GM21737 (cell line): ENCODE measurements around the gene EEFSEC.

Experiments
- ATAC-seq: cut with Tn5 transposase; IDR thresholded peaks from one replicate; pipeline ENCODE4 v1.9.1; 2021; ENCODE audit warnings: mild to moderate bottlenecking, moderate library complexity; ENCODE audit not compliant: unreplicated experiment

EEFSEC gene

DNA sequence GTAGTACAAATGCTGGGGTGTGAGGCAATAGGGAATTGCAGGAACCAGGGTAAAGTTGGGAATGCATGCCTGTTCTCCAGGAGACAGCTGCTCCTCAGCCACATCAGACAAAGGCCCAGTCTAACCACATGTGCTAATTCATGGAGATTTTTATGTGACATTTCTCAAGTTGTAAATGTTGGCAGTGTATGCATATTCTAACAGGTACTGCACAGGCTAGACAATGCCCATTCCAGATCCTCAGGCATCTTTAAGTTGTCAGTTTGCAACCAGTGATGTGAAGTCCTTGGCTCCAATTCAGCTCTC lies 84.9 kb downstream of the EEFSEC start:
- no peak for ATAC-seq

DNA sequence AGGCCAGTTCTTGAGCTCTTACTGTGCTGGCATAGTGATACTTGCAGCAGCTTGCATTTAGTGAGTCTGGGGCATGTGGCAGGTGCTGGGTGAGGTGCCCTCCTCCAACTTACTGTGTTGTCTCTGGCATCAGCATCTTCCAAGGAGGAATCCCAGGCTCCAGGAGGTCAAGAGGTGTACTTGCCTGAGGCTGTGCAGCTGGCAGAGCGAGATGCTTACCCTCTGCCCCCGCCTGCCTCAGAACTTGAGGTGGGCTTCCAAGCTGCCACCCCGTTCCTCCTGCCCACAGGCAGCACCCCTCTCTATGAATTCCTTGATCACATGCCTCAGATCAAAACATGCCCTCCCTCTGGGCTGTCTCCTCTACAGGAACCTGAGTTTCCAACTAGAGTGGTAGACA lies 86.0 kb downstream of the EEFSEC start:
- ATAC-seq: no peak

DNA sequence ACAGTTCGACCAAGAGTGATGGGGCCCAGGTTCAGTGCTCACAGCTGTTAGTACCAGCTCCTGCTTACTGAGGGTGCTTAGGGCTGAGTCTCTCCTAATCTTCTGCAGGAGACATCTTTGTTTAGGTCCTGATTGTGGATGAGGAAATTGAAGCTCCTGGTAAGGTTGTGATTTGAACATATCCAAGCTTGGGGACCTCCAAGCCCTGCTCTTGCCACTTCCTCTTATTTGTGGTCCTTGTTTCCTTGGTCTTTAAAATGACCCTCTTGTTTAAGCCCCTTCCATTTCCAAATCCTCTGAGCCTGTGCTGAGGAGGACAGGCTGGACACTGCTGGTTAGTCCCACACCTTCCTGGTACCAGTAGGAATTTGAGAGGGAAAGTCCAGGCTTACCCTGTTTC lies 87.0 kb downstream of the EEFSEC start:
- no peak for ATAC-seq

DNA sequence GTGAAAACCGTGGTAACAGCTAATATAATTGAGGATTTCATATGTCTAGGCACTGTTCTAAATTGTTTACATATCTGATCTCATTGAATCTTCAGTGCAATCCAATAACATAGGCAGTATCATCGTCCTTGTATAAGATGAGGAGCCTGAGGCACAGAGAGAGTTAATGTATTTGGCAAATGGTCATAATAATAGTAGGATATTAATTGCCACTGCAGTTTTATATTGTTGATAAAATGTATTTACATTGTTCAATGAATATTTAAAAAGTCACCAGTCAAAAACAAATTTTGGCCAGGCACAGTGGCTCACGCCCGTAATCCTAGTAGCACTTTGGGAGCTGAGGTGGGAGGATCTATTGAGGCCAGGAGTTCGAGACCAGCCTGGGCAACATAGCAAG lies 88.5 kb downstream of the EEFSEC start:
- no peak for ATAC-seq

DNA sequence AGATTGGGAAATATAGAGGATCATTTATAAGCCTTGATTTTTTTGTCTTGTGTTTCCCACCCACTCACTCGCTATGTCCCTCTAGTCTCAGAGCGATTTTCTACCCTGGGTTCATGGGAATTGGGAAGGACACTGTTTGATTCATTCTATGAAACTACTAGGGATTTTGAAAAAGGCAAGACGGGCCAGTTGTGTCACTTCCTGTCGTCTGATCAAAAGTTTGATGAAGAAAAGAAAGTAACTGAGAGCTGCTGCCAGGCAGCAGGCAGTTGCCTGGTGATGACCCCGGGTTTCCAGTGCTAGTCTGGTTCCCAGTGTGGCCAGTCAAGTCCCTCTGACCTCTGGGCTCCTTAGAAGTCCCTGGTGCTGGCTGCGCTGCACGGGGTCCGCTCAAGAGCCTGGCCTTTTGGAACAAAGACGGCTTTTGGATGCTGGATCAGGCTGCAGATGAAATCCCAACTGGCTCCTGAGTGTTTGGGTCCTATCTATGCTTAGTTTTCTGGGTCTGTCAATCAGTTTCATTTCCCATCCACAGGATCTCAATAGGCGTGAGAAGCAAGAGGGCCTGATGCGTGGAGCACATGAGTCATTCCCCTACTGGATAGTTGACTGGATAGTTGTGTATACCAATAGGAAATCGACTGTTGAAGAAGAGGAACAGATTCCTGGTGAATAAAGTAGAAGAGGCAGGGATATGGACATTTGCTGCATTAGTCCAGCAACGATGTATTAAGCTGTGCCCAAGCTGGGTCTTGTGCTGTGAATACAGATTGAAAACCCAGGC lies 89.7 kb downstream of the EEFSEC start:
- no peak for ATAC-seq

DNA sequence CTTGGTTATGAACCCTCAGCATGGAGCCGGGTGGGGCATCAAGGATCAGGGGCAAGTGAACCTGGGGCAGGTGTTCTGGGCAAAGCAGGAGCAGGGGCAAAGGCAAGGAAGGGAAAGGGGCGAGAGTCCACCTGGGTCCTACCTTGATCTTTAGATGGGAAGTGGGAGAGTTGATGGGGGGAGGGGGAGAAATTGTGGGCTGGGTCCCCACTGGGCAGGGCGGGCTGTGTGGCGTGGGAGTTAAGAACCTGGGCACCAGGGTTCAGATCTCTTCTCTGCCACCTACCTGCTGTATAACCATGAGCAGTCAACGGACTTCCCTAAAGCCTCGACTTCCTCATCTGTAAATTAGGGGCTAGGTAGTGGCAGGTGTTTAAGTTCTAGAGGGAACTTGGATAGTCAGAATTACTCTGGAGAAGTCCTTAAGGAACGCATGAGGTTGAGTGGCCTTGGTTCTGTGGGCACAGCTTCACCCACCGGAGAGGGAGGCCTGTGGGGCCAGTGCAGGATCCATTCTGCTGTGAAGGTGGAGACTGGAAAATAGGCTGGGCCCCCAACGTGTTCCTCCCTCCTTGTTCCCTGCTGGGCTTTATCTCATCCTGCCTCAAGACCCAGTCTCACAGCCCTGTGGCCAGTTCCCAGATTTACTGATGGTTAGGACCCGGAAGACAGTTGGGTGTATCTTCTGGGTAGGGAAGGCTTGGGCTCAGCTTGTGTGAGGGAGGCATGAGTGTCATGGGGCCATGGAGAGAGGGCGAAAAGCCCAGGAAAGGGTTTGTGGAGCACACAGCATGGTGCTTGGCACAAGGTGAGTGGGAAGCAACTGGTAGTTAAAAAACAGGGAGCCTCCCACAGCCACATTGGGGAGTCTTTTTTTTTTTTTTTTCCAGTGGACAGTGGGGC lies 90.6 kb downstream of the EEFSEC start:
- ATAC-seq: no peak

DNA sequence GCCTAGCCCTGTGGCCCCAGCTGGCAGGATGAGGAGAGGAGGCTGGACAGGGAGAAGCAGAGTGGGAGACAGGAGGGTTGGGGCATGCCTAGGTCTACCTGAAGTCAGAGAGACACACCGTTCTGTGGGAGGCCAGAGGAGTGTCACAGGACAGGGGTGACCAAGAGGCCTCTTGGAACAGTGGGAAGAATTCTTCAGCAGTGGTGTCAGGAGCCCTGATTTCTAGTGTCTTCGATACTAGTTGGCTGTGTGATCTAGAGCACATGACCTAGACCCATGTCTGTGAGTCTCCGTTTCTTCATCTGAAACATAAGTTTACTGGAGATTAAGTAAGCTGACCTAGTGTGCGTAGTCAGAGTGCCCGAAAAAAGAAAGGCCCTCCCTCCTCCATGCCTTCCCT lies 92.2 kb downstream of the EEFSEC start:
- ATAC-seq: no peak

DNA sequence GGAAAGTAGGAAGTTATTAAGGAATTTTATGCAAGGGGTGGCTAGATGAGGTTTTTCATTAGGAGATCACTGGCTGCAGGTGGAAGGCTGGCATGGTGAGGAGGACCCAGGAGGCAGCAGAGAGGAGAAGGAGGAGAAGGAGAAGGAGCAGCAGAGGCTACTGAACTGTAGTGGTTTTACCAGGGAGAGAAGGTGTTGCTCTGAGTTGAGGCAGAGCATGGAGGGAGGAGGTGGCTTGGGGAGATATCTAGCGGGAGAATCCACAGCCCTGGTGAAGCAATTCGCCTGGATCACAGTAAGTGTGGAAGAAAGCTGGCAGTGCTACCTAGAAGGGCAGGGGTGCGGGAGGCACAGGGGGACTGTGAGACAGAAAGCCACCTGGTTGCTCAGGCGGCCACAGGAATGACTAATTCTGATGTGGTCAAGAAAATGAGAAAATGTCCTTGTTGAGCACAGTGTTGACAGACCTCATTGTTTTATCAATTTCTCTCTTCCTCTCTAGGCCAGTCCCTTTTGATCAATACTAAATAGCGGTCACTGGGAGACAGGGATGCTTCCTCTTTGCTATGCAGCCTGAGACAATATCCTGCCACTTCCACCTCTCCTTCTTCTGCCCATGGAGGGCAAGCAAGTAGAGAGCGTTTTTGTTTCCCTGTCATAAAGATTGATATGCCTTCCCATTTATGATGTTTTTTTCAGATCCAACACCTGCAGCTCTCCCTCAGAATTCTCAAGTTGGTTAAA lies 94.6 kb downstream of the EEFSEC start:
- no peak for ATAC-seq

DNA sequence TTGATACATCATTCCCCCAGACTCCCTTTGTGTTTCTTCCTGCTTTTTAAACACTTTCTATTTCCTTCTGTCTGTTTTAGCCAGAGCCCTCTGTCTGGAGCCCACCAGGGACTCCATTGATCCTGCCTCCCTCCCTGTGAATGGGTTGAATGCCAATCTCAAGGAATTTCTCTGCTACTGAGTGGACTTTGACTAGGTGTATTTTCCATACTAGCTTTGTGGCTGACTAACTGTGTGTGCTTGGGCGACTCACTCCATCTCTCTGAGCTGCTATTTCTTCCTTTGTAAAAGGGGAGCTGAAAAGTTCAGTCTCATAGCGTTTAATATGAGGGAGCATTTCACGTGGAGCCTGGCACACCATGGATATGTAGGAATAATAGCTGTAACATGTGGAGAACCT lies 98.8 kb downstream of the EEFSEC start:
- ATAC-seq: no peak

DNA sequence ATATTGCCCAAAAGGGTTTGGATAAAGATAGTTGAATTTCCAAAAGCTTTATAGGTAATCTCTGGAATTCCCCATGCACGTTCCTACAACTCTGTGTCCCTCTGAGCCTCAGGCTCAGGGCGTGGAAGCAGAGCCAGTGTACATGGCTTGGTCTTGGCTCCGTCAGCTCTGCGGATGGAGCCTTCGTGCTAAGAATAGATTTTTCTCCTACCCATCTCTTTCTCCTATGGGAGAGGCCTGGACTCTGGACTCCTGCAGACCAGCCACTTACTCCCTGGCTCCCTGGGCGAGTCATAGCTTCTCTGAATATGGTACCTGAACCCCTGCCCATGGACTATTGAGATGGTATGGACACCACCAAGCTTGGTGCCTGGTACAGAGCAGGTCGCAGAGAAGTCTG lies 99.9 kb downstream of the EEFSEC start:
- ATAC-seq: no peak

DNA sequence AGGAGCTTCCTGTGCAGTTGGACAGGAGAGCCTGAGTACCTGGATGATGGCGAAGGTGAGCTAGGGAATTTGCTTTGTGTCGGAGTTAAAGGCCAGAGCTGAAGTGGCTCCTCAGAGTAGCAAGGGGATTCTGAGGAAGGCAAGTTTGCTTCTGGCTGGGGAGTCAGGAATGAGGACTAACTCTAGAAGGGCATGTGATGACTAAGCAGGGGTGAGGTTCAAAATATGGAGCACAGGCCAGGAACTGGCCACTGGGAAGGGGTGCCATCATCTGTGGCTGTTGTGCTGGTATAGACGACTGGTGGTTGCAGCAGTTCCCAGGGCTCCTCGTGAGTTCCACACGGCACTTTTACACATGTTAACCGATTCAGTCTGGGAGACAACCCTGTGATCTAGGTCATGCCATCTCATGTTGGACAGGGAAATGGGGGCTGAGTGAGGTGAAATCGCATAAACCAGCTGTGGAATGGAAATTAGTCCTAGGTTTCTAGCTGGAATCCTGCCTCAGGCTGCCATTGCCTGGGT lies 100.8 kb downstream of the EEFSEC start:
- no peak for ATAC-seq

DNA sequence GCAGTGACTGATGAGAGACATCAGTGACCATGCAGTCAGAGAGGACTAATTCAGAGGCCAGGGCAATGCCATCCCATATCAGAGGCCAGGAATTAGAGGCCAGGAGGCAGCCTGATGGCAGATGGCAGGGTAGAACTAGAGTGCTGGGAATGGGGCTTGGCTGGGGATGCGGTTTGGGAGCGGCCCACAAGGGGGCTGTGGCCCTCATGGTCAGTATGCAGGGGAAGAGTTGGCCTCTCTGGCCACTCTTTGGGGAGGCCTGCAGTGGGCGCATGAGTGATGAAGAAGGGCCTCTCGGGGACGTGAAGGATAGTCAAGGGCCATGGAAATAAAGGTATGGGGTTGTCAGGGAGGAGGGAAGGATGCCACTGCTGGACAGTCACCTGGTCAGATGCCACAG lies 101.7 kb downstream of the EEFSEC start:
- no peak for ATAC-seq

DNA sequence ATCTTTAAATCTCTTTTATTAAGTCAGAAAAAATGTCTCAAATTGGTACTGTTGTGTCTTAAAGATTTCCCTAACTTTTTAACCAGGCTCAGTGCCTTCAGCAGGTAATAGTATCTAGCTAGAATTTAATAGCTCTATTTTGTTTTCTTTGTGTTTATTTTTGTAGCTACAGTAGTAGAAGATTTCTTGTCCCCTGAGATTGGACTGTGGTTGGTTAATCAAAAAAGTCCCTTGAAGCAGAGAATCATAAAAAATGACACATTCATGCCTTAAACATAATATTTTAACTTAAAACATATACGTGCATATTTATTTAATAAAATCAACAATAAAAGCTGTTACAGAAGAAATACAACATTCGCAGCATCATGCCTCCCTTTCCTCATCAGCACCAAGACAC lies 102.8 kb downstream of the EEFSEC start:
- no peak for ATAC-seq

DNA sequence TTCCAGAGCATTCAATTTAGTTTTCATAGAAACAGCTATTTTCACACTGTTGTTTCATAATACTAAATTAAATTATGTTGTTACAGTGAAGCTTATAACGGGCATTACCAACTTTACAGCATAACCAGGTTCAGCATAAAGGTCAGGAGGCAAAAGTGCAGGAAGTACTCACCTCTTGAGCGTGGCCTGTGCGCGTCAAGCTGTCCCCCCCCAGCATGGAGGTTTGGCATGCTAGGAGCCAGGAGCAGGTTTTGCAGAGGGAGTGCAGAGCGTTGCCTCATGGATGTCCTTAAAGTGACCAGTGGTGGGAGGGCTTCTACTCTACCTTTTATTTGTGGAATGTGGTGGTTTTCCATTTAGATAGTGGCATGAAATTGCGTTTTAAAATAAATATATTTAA lies 104.4 kb downstream of the EEFSEC start:
- no peak for ATAC-seq

DNA sequence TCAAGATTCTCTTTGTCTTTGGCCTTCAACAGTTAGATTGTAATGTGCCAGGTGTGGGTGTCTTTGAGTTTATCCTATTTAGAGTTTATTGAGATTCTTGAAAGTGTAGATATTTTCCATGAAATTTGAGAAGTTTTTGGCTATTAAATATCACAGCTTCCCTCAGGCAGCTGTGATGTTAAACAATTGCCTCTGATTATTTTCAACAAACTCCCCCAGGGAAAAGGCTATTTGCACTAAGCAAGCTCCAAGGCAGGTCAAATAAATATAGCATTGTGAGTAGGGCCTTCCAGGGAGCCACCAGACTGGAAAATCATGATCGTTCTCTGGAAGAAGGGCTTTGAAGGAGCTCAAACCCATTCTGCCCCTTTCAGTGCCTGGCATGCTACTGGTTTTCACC lies 107.0 kb downstream of the EEFSEC start:
- ATAC-seq: no peak

DNA sequence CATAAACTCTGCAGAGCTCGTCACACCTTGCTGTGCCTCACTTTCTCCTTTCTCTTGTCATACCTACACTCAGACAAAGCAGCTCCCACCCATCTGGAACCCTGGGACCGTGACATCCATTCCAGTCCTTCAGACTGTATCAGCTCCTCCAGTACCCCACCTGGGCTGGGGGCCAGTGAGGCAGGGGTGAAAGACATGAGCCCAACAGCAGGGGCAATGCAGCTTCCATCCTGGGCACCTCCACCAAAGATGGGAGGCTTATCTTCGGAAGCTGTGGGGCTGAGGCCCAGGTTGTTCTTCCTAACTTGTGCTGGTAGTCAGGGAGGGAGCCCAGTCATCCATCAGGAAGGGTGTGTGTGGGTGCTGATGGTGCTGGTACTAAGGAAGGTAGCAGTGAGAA lies 109.2 kb downstream of the EEFSEC start:
- no peak for ATAC-seq

DNA sequence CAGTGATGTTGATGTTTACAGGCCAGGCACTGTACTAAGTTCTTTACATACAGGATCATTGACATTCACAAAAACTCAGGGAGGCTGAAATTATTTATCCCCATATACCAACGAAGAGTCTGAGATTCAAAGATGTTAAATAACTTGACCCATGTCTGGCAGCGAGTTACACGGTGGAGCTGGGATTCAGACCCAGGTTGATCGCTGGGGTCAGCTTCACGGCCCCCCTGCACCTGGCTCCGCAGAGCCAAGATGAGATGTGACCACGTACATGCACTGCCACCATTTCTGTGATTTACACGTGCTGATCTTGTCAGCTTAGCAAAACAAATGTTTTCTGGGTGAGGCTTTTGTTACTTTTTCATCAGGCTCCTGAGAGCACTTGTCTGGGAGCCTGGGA lies 109.8 kb downstream of the EEFSEC start:
- ATAC-seq: no peak

DNA sequence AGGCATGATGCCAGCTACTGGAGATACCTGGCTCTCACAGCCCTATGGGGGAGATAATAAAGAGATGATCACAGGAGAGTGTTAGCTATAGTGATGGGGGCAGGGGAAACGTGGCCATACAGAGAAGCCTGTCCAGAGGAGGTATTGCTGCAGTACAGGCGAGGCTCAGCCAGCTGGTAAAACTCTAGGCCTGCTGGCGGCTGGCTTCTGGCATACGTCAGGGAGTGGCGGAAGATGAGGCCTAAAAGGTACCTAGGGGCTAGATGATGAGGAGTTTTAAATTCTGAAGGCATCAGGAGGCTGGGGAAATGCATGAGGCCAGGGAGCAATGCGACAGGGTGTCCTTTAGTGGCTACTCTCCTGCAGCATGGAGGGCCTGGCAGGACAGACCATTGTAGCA lies 110.7 kb downstream of the EEFSEC start:
- ATAC-seq: no peak

DNA sequence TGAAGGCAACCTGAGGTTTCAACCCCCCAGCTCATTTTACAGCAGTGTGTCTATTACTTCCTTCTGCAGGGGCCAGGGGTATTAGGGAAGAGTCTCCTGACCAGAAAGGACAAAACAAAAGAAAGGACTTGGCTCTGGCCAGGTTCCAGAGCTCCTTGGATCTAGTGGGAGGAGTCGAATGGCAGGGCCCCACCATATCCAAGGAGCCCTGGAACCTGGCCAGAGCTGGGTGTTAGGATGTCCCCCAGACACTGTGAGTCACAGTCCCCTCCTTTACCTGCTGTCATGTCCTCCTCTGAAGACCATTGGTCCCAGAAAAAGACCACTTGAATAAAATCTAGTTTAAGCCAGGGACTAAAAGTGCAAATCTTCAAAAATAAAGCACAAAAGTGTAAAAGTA lies 113.2 kb downstream of the EEFSEC start:
- ATAC-seq: no peak

DNA sequence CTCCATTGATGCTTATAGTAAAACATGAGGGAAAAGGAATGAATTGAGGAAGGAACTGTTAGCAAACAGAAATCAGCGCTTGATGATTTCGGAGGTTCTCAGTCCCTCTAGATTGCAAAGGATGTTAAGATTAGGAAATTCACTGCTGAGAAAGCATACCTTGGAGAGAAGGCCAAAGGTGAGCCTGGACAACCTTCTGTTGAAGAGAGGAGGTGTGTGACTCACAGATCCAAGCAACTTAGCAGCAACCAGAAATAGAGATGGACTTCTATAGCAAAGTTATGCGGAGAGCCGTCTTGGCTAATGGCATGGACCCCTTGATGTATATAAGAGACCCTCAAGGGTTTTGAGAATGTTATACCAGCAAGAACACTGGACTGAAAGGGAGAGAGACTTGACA lies 114.3 kb downstream of the EEFSEC start:
- ATAC-seq: no peak

DNA sequence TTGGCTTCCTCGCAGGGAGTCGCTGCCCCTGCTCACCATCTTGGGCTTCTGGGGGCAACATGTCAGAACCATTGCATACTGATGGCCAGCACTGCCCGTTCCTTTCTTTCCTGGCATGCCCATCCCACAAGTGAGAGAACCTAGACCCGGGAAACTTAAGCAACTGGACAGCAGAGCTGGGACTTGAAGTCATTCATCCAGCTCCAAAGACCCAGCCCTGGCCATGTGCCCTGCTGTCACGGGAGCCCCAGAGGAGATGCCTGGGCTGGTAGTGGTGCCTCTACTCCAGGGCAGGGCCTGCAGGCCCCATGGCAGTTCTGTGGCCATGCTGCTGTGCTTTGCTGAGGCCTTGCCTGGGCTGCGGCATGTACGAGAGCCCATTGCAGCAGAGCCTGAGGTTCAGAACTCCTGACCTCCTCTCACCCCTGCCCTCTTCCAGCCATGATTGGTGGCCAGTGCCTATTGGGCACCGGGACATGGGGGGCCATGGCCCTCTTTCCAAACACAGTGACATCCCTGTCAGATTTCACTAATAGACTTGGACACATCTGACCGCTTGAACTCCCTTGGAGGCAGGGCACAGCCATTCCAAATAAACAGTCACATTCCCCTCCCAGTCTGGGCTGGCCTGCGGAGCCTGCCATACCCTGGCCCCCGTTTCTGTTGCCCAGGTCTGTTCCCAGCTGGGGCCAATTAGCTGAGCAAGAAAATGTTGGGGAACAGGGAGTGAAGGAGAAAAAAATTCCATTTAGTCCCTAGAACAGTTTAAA lies 115.9 kb downstream of the EEFSEC start:
- no peak for ATAC-seq
